ENCODE measurements around the gene PPP1CC.
A peak's percentile ranks its signal among the peaks of the same experiment; 100 is the strongest.

PPP1CC gene

GRCh38 chr12:110742718-110743570, at the start of gene PPP1CC:
Gene PPP1CC (minus strand): TSS chr12:110742891. CDS start chr12:110742707, 184 bp downstream.
- peak within 1 kb of the TSS; percentile 80 for H3K4me3 ChIP-seq (ENCODE audit: low read depth, low read length)
- no peak for TF ChIP-seq CTCF (IDR thresholded peaks at IDR 0.05; ENCODE audit: low read depth, low read length)

GRCh38 chr12:110791589-110791988, 48.9 kb upstream of the PPP1CC start:
- no peak overlapping the region for H3K4me3 ChIP-seq (ENCODE audit: low read depth, low read length)
- no peak for TF ChIP-seq CTCF (IDR thresholded peaks at IDR 0.05; ENCODE audit: low read depth, low read length)

- no peak for TF ChIP-seq CTCF (IDR thresholded peaks at IDR 0.05; ENCODE audit: low read depth, low read length)
- H3K4me3 ChIP-seq (ENCODE audit: low read depth, low read length): no peak overlapping the region
These were observed 47.6 kb upstream of the PPP1CC start for GRCh38 chr12:110790301-110790700.

DNA sequence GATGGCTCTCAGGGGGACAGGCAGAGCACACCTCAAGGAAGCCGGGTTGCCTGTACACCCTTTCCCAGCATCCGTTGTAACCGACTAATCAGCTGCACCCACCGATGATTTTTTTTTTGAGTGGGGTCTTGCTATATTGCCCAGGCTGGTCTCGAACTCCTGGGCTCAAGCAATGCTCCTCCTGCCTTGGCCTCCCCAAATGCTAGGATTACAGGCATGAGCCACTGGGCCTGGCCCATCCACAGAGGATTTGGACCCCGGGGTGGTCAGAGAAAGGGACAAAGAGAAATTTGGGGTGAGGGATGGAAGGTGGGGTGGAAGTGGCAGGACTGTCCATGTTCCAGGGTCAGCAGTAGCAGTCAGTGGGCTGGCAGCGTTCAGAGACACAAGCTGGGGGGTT, 43.3 kb upstream of the PPP1CC start:
- no peak for TF ChIP-seq CTCF (IDR thresholded peaks at IDR 0.05; ENCODE audit: low read depth, low read length)
- no peak overlapping the region for H3K4me3 ChIP-seq (ENCODE audit: low read depth, low read length)

DNA sequence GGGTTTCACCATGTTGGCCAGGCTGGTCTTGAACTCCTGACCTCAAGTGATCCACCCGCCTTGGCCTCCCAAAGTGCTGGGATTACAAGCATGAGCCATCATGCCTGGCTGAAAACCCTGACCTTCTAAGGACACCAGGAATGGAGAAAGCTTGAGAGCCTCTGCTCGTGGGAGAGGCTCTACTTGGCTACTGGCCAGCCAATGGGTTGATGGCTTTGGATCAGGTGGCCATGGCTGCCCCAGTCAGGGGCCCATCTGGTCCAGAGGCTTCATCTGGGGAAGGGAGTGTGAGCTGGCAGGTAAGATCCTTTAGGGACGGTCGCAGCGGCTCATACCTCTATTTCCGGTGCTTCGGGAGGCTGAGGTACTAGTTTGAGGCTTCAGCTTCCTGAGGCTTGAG, 42.5 kb upstream of the PPP1CC start:
- TF ChIP-seq CTCF (IDR thresholded peaks at IDR 0.05; ENCODE audit: low read depth, low read length): no peak

GRCh38 chr12:110782922-110783321, 40.2 kb upstream of the PPP1CC start:
- H3K4me3 ChIP-seq (ENCODE audit: low read depth, low read length): peak overlapping the region; percentile 38
- no peak for TF ChIP-seq CTCF (IDR thresholded peaks at IDR 0.05; ENCODE audit: low read depth, low read length)

More for the DNA sequence above, 42.5 kb upstream of the PPP1CC start:
- H3K4me3 ChIP-seq (ENCODE audit: low read depth, low read length): no peak overlapping the region

DNA sequence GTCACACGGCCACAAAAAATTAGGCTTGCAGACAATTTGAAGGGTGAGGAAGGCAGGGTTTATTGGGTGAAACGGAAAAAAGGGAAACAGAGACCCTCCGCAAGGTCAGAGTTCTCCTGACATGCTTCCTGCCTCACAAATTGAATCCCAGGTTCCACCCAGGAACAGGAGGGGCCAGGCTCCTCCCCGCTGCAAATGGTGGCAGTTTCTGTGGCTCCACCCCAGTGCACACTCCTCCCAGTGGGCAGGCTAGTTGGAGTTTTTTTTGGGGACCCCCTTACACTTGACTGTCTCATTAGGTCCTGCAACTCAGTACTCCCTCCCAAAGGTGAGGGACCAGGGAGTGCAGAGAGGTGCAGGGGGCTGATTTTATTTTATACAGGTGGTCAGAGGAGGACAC, 39.4 kb upstream of the PPP1CC start:
- no peak for TF ChIP-seq CTCF (IDR thresholded peaks at IDR 0.05; ENCODE audit: low read depth, low read length)
- no peak overlapping the region for H3K4me3 ChIP-seq (ENCODE audit: low read depth, low read length)

Data from WI38 (cell line).